ENCODE measurements around the gene EIF4EBP2. TPM values are rescaled to one million over a fixed set of nuclear protein-coding genes. Genes with fewer than 3 reads are reported as not detected.
A peak's percentile ranks its signal among the peaks of the same experiment; 100 is the strongest.

Gene EIF4EBP2
- total and polyA plus RNA-seq, 5 experiments from 2014 or later = 44.8 to 62.4 (median 47.7) TPM

- Mint-ChIP-seq H3K27ac (no peak overlapping the region), H3K4me3 (peak overlapping the region in 6 of 10 donors; percentile 12 to 54 (median 44)), H3K36me3 (no peaks in the 10 kb centered on the region), H3K9me3 (no peaks in the 10 kb centered on the region), H3K4me1 (peaks cover 6 to 15% (median 8%) of the 10 kb centered on the region in 4 donors), H3K27me3 (peaks cover 20 to 57% (median 30%) of the 10 kb centered on the region in 5 donors)
- peak; percentile 55 to 74 for ATAC-seq
- POLR2A ChIA-PET = no interaction called here
- DNase-seq = peak in 1 of 10 donors; percentile 23
Observed at GRCh38 chr10:70458329-70459060, 54.5 kb downstream of the EIF4EBP2 start.

DNA sequence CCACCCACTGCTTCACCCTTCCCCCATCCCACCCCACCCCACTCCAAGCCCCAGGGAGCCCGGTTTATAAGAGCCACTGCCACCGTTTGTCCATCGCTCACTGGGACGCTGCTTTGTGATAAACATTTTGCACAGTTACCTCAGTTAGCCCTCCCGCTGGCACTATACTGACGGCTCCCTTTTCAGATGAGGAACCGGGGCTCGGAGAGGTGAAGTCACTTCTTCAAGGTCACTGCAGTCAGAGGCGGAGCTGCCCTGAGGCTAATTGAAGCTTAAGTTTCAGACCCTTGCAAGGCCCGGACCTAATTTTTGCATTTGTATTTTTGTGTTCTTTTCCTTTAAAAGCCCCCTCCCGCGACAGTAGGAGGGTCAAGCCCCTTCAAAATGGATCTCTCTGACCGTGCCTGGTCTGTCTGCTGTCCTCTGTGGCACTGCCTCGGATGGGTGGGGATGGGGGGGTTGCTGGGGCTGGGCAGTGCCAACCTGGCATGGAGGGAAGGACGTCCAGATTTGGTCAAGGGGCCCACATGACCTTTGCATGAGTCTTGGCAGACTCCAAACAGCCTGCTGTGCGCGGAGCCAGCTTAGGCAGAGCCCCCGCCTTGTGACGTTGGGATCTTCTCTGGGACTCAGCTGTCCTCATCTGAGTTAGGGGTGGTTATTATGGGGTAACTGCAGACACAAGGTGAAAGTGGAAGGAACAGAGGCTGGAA is 55.3 kb downstream of the EIF4EBP2 start:
- peak overlapping the region in 4 of 10 donors; percentile 12 to 43 (median 16) for H3K4me3 Mint-ChIP-seq
- H3K36me3 Mint-ChIP-seq = no peaks in the 10 kb centered on the region
- H3K27me3 Mint-ChIP-seq = peaks cover 20 to 57% (median 30%) of the 10 kb centered on the region in 5 donors
- peaks cover 6 to 15% (median 8%) of the 10 kb centered on the region in 4 donors for H3K4me1 Mint-ChIP-seq
- DNase-seq = no peak
- no peak for ATAC-seq
- POLR2A ChIA-PET = no interaction called here
- H3K27ac Mint-ChIP-seq = no peak overlapping the region
- H3K9me3 Mint-ChIP-seq = no peaks in the 10 kb centered on the region

DNA sequence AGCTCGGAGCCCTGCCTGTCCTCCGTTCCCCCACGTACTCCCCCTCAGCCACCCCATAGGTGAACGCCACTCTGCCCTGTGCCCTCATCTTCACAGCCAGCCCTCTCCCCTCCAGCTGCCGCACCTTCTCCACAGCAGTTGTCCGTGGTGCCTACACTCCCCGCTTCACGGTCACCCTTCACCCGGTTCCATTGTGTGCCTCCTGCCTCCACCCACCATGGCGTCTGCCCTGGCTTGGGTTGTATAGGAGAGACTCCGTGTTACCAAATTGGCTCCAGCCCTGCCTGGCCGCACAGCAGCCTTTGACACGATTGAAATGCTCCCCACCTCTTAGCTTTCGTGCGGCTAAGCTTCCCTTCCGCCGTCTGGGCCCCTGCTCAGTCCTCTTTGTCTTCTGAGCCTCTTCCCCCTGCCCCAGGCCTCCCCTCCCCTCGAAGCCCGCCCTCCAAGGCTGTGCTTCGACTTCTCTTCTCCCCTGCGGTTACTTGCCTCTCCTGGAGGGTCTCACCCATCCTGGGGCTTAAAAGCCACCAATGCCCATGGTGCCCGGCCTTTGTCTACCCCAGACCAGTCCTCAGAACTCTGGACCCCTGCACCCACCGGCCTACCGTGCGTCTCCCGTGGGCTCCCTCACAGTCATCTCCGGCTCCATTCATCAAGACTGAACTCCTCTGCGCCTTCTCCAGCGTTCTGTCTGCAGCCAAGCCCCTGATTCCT is 56.0 kb downstream of the EIF4EBP2 start:
- DNase-seq = peak in 1 of 10 donors; percentile 54
- Mint-ChIP-seq H3K4me1 (peaks cover 6 to 15% (median 8%) of the 10 kb centered on the region in 4 donors), H3K36me3 (no peaks in the 10 kb centered on the region), H3K27ac (no peak overlapping the region), H3K4me3 (peak overlapping the region in 3 of 10 donors; percentile 12 to 49 (median 25)), H3K9me3 (no peaks in the 10 kb centered on the region), H3K27me3 (peaks cover 20 to 57% (median 30%) of the 10 kb centered on the region in 5 donors)
- POLR2A ChIA-PET = no interaction called here
- no peak for ATAC-seq

GRCh38 chr10:70461397-70462348 is 57.7 kb downstream of the EIF4EBP2 start:
- Mint-ChIP-seq H3K4me1 (peaks cover 6 to 15% (median 8%) of the 10 kb centered on the region in 4 donors), H3K9me3 (no peaks in the 10 kb centered on the region), H3K36me3 (no peaks in the 10 kb centered on the region), H3K27ac (peak overlapping the region in 2 of 10 donors; percentile 2 to 13), H3K27me3 (peaks cover 18 to 43% (median 30%) of the 10 kb centered on the region in 5 donors), H3K4me3 (no peak overlapping the region)
- POLR2A ChIA-PET = no interaction called here
- DNase-seq (peak in 8 of 10 donors; percentile 19 to 73 (median 42)), ATAC-seq (peak; percentile 72 to 75)

DNA sequence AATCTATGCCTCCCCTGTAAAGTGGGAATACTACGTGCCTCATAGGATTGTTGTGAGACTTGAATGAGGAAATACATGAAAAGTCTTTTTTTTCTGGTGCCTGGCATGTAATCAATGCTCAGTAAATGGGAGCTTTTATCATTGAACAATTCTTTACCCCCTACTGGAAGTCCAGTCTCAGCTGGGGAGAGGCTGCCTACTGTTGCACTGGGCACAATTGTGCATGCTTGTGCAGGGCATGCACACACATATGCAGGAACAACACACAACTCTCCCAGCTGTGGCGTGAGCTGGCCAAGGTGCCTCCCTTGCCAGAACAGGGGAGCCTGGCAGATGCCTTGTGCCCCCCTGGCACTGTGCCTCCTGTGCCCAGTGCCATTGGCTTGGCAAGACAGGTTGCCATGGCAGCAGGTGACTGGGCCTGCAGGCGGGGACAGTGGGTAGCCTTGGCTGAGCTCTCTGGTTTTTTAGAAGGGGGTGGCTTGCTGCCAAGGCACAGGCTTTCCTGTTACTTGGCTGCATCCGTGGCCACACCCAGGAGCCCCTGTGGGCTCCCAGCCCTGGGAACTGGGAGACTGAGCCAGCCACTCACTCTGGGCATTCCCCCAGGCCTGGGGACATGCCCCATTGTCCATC is 58.5 kb downstream of the EIF4EBP2 start:
- H3K27me3 Mint-ChIP-seq = peaks cover 15 to 35% (median 24%) of the 10 kb centered on the region in 5 donors
- H3K36me3 Mint-ChIP-seq = no peaks in the 10 kb centered on the region
- H3K4me1 Mint-ChIP-seq = peaks cover 6 to 15% (median 7%) of the 10 kb centered on the region in 4 donors
- DNase-seq = peak in 1 of 10 donors; percentile 57
- POLR2A ChIA-PET = no interaction called here
- H3K4me3 Mint-ChIP-seq = no peak overlapping the region
- ATAC-seq = no peak
- H3K9me3 Mint-ChIP-seq = no peaks in the 10 kb centered on the region
- no peak overlapping the region for H3K27ac Mint-ChIP-seq

- Mint-ChIP-seq H3K36me3 (no peaks in the 10 kb centered on the region), H3K4me1 (peaks cover 0 to 16% (median 2%) of the 10 kb centered on the region in 4 donors), H3K27me3 (peaks cover 6 to 13% (median 10%) of the 10 kb centered on the region in 5 donors), H3K9me3 (no peaks in the 10 kb centered on the region), H3K4me3 (no peak overlapping the region), H3K27ac (no peak overlapping the region)
- ATAC-seq (no peak), DNase-seq (peak in 1 of 10 donors; percentile 6)
- POLR2A ChIA-PET = no interaction called here
Observed at GRCh38 chr10:70465278-70465677, 61.3 kb downstream of the EIF4EBP2 start.

- Mint-ChIP-seq H3K4me1 (peaks cover 0 to 16% (median under 1%) of the 10 kb centered on the region in 4 donors), H3K27ac (peak overlapping the region in 1 of 10 donors; percentile 71), H3K9me3 (no peaks in the 10 kb centered on the region), H3K27me3 (peaks cover 2 to 7% (median 5%) of the 10 kb centered on the region in 5 donors), H3K4me3 (no peak overlapping the region), H3K36me3 (no peaks in the 10 kb centered on the region)
- DNase-seq (peak in 1 of 10 donors; percentile 36), ATAC-seq (no peak)
- POLR2A ChIA-PET = no interaction called here
Observed at GRCh38 chr10:70465832-70466231, 61.9 kb downstream of the EIF4EBP2 start.

GRCh38 chr10:70466951-70467350 is 63.0 kb downstream of the EIF4EBP2 start:
- no peak overlapping the region for H3K27ac Mint-ChIP-seq
- H3K4me3 Mint-ChIP-seq = no peak overlapping the region
- no peaks in the 10 kb centered on the region for H3K36me3 Mint-ChIP-seq
- DNase-seq = peak in 1 of 10 donors; percentile 58
- H3K27me3 Mint-ChIP-seq = no peaks in the 10 kb centered on the region
- H3K9me3 Mint-ChIP-seq = no peaks in the 10 kb centered on the region
- peaks cover 0 to 11% (median under 1%) of the 10 kb centered on the region in 4 donors for H3K4me1 Mint-ChIP-seq
- ATAC-seq = no peak
- POLR2A ChIA-PET = interaction anchor here (0.6 kb wide), 1 partner anchor 1177 kb away, joined by 3 read pairs; no protein-coding TSS in a partner anchor

GRCh38 chr10:70472799-70473454 is 69.0 kb downstream of the EIF4EBP2 start:
- DNase-seq (peak in 1 of 10 donors; percentile 26), ATAC-seq (no peak)
- POLR2A ChIA-PET = no interaction called here
- H3K27me3 Mint-ChIP-seq = peaks cover 0 to 2% (median 0%) of the 10 kb centered on the region in 5 donors
- H3K27ac Mint-ChIP-seq = no peak overlapping the region
- H3K4me1 Mint-ChIP-seq = peaks cover 12 to 36% (median 20%) of the 10 kb centered on the region in 4 donors
- H3K4me3 Mint-ChIP-seq = no peak overlapping the region
- no peaks in the 10 kb centered on the region for H3K9me3 Mint-ChIP-seq
- H3K36me3 Mint-ChIP-seq = no peaks in the 10 kb centered on the region

GRCh38 chr10:70474780-70475179 is 70.8 kb downstream of the EIF4EBP2 start:
- H3K4me3 Mint-ChIP-seq = peak overlapping the region in 2 of 10 donors; percentile 5 to 7
- peaks cover 0 to 2% (median 0%) of the 10 kb centered on the region in 5 donors for H3K27me3 Mint-ChIP-seq
- DNase-seq (peak in 1 of 10 donors; percentile 28), ATAC-seq (no peak)
- POLR2A ChIA-PET = no interaction called here
- H3K36me3 Mint-ChIP-seq = no peaks in the 10 kb centered on the region
- H3K9me3 Mint-ChIP-seq = no peaks in the 10 kb centered on the region
- no peak overlapping the region for H3K27ac Mint-ChIP-seq
- peaks cover 15 to 38% (median 30%) of the 10 kb centered on the region in 4 donors for H3K4me1 Mint-ChIP-seq

- Mint-ChIP-seq H3K4me1 (peaks cover 23 to 45% (median 39%) of the 10 kb centered on the region in 4 donors), H3K9me3 (no peaks in the 10 kb centered on the region), H3K27ac (peak overlapping the region in 2 of 10 donors; percentile 7 to 16), H3K27me3 (peaks cover 0 to 2% (median 0%) of the 10 kb centered on the region in 5 donors), H3K4me3 (no peak overlapping the region), H3K36me3 (no peaks in the 10 kb centered on the region)
- ATAC-seq = no peak
- POLR2A ChIA-PET = interaction anchor here (0.6 kb wide), 1 partner anchor 9 kb away, joined by 3 read pairs; no protein-coding TSS in a partner anchor
- DNase-seq = peak in 1 of 10 donors; percentile 3
Observed at GRCh38 chr10:70475661-70476060, 71.7 kb downstream of the EIF4EBP2 start.
